Stimulated activated CD4-positive, alpha-beta T cell treated with anti-CD3 and anti-CD28 coated beads, Interleukin-12 subunit alpha, Interleukin-12 subunit beta, amount 100 ng/mL, for 48 hours (primary cell): ENCODE results near the gene DMD.
"Not testable (repeated sequence)": the region's sequence is repeated elsewhere in the genome, so short reads cannot be mapped to it uniquely, and the experiment has no call there.

ENCODE experiments used
- DNase-seq, 3 donors: peaks; one replicate each; pipeline ENCODE4 v3.0.0-alpha.2; 2020; ENCODE audit warnings: low read depth in 2 of 3, low spot score in 1 of 3

DMD gene

DNA sequence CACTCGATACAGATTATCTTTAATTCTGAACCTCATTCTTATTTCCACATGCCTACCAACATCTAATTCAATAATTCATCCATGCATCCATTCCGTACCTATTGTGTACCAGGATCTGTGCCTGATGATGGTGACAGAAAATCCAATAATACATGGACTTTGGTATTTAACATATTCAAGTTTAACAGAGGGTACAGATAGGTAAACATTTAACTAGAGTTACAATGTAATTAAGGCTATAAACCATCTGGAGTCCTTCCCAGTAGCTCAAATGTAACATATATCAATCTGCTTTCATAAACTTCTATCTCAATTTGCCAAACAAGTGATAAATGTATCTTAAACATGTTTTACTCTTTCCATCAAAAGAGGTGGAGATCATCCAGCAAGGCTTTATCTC lies 1578.0 kb downstream of the DMD start:
- no peak for DNase-seq

DNA sequence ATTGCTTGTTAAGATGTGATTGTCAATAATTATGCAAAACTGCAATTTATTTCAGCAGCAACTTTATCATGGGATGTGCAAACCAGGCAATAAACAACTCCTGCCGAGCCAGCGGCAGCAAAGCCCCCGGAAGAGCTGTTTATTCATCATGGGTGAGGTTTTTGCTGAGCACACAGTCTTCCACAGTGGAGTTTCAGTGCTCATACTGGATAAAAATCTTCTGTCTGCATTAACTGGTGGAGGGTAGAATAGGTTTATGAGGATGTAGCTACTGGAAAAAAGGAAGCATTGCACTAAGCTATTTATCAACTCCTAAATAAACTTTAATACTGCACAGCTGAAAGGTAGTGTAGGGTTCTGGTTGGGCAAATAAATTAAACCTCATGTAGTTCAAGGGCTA lies 1582.2 kb downstream of the DMD start:
- no peak for DNase-seq

DNA sequence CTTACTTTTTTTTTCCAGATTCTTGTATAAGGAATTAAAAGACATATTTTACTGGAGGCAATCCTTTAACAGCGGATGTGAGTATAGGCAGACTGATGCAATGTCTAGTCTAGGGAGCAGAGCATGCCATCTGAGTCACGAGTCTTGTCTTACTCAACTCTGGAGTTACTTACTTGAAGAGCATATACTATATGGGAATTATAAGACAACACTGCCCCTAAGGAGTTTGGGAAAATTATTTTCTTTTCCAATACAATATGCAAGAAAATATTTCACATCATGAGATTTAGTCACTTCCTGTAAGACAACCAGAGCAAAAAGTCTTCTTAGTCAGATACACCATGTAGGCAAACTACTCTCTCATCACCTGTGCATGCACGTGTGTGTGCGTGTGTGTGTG lies 1602.2 kb downstream of the DMD start:
- DNase-seq = no peak

DNA sequence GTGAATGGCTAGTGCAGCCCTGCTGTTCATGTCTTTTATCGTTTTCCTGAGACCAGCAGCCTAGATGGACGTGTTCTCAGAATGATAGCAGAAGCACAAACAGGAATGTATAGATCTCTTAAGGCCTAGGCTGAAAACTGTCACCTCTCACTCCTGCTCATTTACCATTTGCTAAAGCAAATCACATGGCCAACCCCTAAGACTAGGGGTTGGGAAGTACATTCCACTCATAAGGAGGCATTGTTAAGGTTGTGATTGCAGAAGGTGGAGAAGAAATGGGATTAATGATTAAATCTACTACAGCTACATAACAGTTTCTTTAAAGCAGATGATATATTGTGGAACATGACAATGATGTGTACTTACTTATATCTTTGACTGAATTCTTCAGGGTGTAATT lies 1602.7 kb downstream of the DMD start:
- no peak for DNase-seq

DNA sequence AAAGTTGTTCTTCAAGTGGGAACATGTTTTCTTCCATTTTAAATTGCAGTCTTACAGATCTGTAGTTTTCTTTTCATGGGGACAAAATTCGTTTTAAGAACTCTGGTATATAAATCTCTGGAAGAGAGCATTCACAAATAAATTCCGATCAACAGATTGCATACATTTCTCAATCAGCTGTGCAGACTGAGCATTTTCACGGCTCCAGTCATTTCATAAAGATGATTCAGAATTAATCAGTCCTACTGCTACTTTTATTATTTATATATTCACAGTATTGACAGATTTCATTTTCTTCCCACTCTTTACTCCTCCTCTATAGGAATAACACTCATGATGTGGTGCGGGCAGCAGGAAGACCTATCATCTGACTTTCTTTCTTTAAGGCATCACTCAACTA lies 1604.6 kb downstream of the DMD start:
- no peak for DNase-seq

DNA sequence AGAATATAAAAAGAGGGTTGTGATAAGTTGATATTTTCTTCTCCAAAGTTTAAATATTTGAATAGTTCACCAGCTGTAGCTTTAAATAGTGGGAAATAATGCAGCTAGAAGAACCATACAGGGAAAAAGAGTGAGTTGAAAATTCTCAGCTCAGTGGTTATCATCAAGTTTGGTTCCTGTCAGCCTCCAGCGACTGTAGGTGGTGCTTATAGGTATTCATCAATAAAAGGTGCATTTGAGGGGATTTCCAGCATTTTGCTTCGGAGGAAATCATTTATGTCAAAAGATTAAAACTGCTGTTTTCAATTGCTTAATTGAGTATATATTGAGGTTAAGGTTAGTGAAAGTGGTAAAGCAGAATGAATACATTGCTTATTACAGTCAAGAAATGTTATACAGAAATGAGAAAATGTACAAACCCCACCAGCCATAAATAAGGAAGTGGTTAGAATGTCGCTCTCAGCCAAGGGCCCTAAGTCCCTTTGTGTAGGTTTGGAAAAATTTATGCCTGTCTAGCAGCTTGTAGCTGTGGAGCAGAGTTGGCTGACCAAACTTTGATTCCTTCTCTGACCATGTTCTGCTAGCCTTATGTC lies 1606.6 kb downstream of the DMD start:
- DNase-seq = no peak

DNA sequence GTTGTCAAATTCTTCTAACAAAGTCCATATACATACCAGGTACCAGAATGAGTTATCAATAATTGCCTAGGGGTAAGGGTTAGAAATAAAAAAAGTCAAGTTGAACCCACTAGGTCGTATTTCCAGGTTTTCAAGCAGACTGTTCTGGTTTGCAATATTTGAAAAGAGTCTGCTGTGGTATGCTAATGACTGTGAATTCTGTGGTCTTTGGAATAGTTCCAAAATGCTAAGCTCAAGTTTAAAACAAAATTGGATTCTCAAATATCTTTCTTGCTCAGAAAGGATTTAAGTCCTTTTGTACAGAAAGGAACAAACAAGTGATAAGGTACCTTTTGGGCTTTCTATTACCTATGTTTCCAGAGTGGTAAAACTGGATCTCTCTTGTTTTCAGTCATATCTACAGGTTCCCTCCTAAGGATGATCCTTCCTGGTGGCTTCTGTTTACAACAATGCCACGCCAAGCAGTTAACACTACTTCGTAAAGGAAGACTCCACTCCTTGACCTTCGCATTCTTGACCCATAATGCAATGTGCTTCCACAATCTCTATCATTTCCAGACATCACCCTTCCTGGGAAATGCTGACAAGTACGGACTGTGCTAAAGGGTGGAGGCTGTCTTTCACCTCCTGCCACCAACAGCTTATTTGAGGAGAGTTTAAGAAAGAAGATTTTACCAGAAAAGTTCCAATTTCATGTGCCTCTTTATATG lies 1607.8 kb downstream of the DMD start:
- no peak for DNase-seq

DNA sequence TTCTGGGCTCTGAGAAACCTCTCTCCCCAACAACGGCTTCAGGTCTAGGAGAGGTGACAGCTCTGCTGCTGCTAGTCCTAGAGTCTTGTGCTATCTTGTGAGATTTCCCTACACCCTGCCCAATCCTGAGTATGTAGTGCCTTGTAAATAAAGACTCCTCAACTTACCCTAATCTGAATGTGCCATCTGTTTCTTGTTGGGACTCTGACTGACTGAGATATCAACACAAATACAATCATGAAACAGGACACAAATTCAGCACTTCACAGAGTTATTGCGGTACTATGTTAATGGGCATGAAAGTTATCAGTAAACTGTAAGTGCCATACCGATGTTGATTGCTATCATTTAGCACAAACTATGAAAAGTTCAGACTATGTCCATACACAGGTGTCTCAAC lies 1610.5 kb downstream of the DMD start:
- DNase-seq = no peak

DNA sequence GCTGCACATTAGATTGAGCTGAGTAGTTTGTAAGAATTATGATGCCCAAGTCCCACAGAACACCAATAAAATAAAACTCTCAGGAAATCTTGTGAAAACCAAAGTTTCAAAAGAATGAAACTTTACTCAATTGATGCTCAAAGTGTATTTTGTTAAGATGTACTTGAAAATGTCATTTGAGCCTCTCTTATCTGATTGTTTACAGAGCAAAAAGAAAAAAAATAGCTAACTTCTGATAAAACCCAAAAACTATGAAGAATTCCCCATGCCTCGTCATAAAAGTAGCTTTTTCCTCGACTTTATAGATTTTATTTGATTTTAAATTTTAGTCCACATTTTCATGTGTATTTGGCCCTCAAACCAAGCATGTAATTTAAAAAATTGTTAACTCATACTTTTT lies 1618.0 kb downstream of the DMD start:
- DNase-seq = no peak

DNA sequence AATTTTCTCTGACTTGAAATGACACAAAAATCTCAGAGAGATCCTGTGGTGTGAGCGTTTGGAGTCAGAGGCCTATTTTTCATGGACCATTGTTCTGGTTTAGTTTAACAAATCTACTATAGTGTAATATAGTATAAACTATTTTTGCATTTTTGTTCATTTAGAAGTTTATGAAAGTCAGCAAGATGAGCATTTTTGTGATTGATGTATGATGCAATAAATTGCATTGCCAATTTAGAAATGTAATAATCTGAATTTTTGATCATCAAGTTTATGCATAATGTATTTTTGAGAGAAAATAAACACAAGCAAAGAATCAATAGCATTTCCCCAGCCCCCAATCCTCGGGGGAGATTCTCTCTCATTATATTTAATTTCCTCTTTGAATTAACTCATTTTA lies 1620.0 kb downstream of the DMD start:
- DNase-seq = no peak

DNA sequence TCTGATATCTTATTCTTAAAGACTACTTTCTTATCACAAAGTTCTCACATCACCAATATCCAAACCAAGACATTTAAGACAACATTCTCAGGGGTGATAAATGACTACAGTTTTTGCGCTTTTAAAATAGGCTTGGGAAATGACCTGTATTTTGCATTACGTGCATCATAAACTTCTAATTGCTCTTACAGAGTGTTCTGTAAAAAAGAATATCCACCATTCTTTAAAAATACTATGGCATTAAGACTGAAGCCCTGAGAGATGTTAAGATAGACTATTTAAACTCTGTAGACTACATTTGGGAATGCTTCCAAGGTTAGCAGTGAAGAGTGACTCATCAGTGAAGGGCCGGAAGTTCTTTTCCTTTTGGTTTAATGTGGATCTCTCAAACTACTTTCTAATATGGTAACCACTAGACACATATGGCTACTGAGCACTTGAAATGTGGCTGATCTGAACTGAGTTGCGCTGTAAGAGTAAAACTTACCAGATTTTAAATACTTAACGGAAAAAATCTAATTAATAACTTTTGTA lies 1620.7 kb downstream of the DMD start:
- DNase-seq = no peak

DNA sequence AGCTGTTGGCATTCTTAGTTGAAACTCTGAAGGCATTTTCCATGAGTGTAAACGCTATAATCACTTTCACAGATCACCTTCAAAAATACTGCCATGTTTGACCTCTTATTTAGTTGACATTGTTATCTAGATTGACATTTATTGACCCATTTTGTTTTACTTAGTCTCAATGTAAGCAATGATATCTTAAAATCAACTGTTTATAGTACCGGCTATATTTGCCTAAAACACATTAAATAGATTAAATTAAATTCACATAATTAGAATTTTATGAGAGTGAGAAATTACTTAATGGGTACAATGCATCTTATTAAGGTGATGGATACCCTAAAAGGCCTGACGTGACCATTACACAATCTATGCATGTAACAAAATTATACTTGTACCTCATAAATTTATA lies 1621.8 kb downstream of the DMD start:
- no peak for DNase-seq

DNA sequence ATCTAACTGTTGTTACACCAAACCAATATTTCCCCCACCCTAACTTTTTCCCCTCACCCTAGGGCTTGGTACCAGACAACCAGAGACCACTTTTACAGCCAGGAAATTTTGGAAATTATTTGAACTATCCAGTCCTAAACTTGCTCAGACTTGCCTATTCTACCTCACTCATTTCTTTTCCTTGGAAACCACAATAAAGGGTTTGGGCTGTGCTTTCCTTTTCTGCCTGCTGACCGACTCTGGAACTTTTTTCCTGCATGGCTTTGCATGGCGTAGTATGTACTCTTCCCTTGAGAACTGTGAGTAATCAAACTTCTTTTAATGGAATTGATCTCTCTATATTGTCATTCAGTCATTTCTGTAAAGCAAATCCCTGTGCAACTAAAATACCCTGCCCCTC lies 1623.0 kb downstream of the DMD start:
- DNase-seq = no peak

DNA sequence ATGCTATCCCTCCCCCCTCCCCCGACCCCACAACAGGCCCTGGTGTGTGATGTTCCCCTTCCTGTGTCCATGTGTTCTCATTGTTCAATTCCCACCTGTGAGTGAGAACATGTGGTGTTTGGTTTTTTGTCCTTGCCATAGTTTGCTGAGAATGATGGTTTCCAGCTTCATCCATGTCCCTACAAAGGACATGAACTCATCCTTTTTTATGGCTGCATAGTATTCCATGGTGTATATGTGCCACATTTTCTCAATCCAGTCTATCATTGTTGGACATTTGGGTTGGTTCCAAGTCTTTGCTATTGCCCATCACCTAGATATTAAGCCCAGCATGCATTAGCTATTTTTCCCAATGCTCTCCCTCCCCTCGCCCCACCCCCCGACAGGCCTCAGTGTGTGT lies 1627.5 kb downstream of the DMD start:
- DNase-seq = not testable (repeated sequence)

DNA sequence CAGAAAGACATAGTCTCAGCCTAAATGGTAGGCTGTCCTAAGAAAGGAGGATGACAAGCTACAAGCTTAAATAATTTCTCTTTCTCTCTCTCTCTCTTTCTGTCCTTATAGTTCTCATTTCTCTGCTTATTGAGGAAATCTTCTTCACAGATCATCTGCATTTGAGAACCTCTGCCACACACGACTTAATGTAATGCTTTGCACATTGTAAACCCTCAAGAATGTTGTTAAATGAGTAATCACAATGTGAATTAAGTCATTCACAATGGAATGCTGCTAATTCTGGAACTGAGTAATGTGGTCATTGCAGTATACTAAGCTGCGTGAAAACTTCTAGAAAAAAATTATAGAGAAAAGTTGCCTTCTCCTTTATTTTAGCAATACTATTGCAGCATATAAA lies 1630.6 kb downstream of the DMD start:
- no peak for DNase-seq

DNA sequence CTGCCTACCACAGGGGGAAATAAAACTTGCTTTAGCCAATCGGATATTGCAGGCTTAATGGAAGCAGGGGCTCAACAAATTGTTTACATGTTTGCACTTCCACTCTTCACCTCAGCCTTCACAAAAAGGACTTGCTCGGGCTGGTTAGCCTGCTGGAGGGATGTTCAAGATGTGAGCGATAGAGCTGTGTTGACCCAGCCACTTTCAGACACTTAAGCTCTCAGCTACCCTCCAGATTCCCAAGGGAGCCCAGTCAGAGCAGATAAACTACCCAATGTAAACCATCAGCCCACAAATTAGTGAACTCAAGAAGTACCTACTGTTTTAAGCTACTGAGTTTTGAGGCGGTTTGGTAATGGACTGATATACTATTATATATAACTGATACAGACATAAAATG lies 1631.1 kb downstream of the DMD start:
- no peak for DNase-seq

DNA sequence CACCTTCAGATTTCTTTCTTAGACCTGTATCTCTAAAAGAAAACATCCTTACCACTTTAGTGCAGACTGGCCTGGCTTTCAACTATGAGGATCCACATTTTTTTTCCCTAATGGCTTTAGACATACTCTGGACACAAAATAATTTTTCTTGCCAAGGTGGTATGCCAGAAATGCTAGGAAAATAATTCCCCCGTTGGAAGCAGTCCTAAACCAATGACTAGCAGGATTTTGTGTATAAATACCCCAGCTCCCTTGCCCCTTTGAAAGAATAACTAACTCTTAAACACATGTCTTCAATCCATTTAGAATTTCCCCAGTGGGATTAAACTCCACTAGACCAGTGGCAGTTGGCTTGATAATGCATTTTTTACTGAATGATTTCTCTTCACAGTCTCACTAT lies 1639.0 kb downstream of the DMD start:
- DNase-seq = no peak

DNA sequence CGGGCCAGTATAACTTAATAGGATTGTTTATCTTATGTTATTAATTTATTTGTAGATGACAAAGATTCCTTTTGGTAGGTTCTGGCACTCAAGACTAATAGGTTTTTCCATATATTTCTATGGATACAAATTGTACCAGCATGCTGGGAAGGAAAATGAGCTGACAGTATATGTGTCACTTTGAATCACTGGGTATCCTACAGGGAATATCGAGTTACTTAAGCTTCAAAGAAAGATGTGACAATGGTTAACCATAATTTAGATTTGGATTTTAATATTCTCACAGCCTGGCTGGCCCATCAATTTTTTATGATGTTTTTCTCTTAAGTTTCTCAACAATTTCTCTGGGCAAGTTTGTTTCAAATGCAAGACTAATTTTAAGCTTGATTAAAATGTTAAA lies 1640.7 kb downstream of the DMD start:
- no peak for DNase-seq

DNA sequence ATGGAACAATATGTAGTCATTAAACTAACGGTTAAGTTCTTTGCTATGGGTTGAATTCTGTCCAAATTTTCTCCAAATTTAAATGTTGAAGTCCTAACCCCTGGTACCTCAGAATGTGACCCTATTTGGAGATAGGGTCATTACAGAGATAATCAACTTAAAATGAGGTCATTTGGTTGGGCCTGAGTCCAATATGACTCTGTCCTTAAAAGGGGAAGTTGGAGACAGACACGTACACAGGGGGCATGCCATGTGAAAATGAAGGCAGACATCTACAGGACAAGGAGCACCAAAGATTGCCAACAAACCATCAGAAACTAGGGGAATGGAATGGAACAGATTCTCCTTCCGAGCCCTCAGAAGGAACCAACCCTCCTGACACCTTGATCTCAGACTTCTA lies 1647.6 kb downstream of the DMD start:
- DNase-seq = no peak

DNA sequence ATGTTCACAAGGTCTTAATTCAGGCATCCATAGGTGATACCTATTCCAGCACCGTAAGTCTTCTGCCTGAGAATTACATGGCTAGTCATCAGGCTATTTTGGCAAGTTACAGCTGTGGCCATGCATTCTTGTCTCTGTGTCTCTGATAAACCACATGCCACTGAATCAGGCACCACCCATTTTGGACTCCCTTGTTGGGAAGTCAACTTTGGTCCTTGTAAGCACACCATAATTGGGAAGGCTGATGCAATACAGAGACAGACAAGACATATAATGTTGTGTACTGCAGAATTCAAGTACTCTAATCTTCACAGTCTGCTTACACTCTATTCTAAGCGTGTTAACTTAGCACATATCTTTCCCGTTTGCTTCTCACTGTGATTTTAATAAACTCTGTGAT lies 1655.8 kb downstream of the DMD start:
- DNase-seq = no peak

DNA sequence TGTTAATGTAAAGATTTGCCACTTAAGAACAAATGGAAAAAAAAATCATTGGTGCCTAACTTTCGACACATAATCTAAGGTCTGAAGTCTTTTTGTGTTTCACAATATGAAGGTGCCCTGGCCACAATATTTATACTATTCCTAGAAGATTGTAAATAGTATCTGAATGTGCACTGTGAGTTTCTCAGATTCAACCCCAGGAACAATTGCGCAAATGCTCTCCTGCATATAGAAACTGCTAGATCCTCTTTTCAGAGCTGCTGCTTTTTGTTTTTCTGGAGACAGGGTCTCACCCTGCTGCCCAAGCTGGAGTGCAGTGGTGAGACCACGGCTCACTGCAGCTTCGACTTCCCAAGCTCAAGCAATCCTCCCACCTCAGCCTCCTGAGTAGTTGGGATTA lies 1659.4 kb downstream of the DMD start:
- no peak for DNase-seq

DNA sequence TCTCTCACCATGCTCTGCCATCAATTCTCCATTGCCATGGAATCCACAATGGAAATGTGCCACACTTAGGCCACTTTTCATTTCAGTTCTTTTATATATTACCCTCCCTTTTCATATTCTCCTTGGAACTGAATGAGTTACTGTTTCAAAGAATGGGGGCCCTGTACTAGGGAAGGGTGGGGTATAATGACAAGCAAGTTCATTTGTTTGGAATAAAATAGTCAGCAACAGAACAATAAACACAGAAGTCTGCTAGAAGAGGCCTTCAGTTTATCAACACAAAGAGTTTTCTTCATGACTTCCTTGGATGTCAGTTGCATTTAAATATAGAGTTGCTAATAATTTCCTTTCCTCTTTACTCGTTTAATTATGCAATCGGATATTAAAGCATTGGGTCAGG lies 1661.2 kb downstream of the DMD start:
- DNase-seq = no peak

DNA sequence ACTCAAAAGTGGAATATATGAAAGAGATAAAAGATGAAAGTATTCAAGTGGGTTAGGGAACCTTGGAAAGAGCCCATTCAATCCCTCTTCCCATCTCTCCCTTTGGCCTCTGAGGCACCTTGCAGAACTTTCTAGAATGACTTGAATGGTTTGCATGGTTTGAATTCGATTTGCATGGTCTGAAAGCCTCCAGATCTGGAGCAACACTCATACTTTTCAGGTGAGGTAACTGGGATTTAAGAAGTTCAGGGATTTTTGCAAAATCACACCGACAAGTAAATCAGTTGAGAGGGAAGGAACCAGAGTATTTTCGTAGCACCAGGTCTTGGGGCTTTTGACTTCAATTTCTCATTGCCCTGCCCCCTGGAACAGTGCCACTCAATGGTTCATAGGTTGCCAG lies 1663.5 kb downstream of the DMD start:
- DNase-seq = no peak
